Activated CD4-positive, alpha-beta T cell treated with anti-CD3 and anti-CD28 coated beads, Interleukin-2, Interleukin-4, amounts not matched to agents 100 ng/mL and 50 ng/mL, durations not matched to agents 16 hours and 8 hours (primary cell): ENCODE measurements around the gene TXNIP.
A peak's percentile ranks its signal among the peaks of the same experiment; 100 is the strongest.

Experiments
- DNase-seq: peaks from one replicate; pipeline ENCODE4 v3.0.0-alpha.2; 2020; ENCODE audit warnings: low spot score

Gene TXNIP

GRCh38 chr1:145985129-145985501 is 11.3 kb downstream of the TXNIP start:
- no peak for DNase-seq

- no peak for DNase-seq
Observed at GRCh38 chr1:145983960-145984830, 12.2 kb downstream of the TXNIP start.

GRCh38 chr1:145983206-145983675 is 13.1 kb downstream of the TXNIP start:
- no peak for DNase-seq

- DNase-seq = no peak
Observed at GRCh38 chr1:145982010-145982723, 14.2 kb downstream of the TXNIP start.

- no peak for DNase-seq
Observed at GRCh38 chr1:145980457-145980994, 15.9 kb downstream of the TXNIP start.

GRCh38 chr1:145979746-145980456 is 16.5 kb downstream of the TXNIP start:
- peak; percentile 39 for DNase-seq

GRCh38 chr1:145978854-145979745 is 17.3 kb downstream of the TXNIP start:
- DNase-seq = peak; percentile 97

GRCh38 chr1:145978471-145978853 is 17.9 kb downstream of the TXNIP start:
- DNase-seq = no peak

- peak; percentile 85 for DNase-seq
Observed at GRCh38 chr1:145977486-145978470, 18.6 kb downstream of the TXNIP start.

GRCh38 chr1:145977016-145977415 is 19.4 kb downstream of the TXNIP start:
- DNase-seq = no peak

- no peak for DNase-seq
Observed at GRCh38 chr1:145975216-145975615, 21.2 kb downstream of the TXNIP start.

- DNase-seq = no peak
Observed at GRCh38 chr1:145974721-145975120, 21.7 kb downstream of the TXNIP start.

- no peak for DNase-seq
Observed at GRCh38 chr1:145972580-145972979, 23.8 kb downstream of the TXNIP start.

GRCh38 chr1:145967288-145967687 is 29.1 kb downstream of the TXNIP start:
- DNase-seq = no peak

GRCh38 chr1:145965119-145965744 is 31.1 kb downstream of the TXNIP start:
- no peak for DNase-seq

GRCh38 chr1:145964328-145965118 is 31.9 kb downstream of the TXNIP start, which contains the start of the genes ANKRD34A and POLR3GL:
Gene ANKRD34A, minus strand, starts transcription at chr1:145964575. Its CDS starts 2,816 bp downstream, at chr1:145961759.
Gene POLR3GL, plus strand, starts transcription at chr1:145964690. Its CDS starts 10,176 bp downstream, at chr1:145974866.
- peak; percentile 97 for DNase-seq

GRCh38 chr1:145963265-145964019 is 32.9 kb downstream of the TXNIP start:
- DNase-seq = no peak
